CD8-positive, alpha-beta memory T cell (primary cell): ENCODE measurements around the gene FAM83B. TPM values are rescaled to one million over a fixed set of nuclear protein-coding genes. Genes with fewer than 3 reads are reported as not detected.

Experiments used
- CTCF ChIA-PET: fragments of 350-600 bp; sonication (Branson Sonifier 250); formaldehyde crosslinking; loops from one replicate; lab custom pipeline; 2021; ENCODE audit warnings: antibody characterized with exemption; lab: Charles Lee
- POLR2A ChIA-PET: fragments of 350-600 bp; sonication (Branson Sonifier 250); formaldehyde crosslinking; loops from one replicate; lab custom pipeline; 2021; ENCODE audit warnings: antibody characterized with exemption; lab: Charles Lee
- DNase-seq, 5 donors: peaks; one replicate each; pipeline versions ENCODE4 v3.0.0 to v3.0.0-alpha.2; 2020 to 2022; ENCODE audit warnings: mixed read lengths in 1 of 5
- H3K27ac ChIP-seq: one replicate; pipeline ENCODE4 v1.7.0; 2013; ENCODE audit warnings: low read depth, mild to moderate bottlenecking, low read length, moderate library complexity
- H3K27me3 ChIP-seq: 2 replicates; pipeline ENCODE4 v1.7.0; 2013; ENCODE audit warnings: low read length, mild to moderate bottlenecking; ENCODE audit not compliant: insufficient read depth, poor library complexity, severe bottlenecking
- H3K36me3 ChIP-seq: 2 replicates; pipeline ENCODE4 v1.7.0; 2013; ENCODE audit warnings: mild to moderate bottlenecking, low read length, moderate library complexity; ENCODE audit not compliant: insufficient read depth
- H3K4me1 ChIP-seq: 2 replicates; pipeline ENCODE4 v1.7.0; 2013; ENCODE audit warnings: mild to moderate bottlenecking, low read length, moderate library complexity; ENCODE audit not compliant: insufficient read depth
- H3K4me3 ChIP-seq: 2 replicates; pipeline ENCODE4 v1.7.0; 2013; ENCODE audit warnings: mild to moderate bottlenecking, low read length
- H3K9me3 ChIP-seq: 2 replicates; pipeline ENCODE4 v1.7.0; 2013; ENCODE audit warnings: mild to moderate bottlenecking, low read length
- H3K27ac Mint-ChIP-seq, 8 donors: one replicate each; pipeline ENCODE4 v1.8.0; 2020 to 2021; ENCODE audit warnings: mixed read lengths in 8 of 8, mild to moderate bottlenecking in 6 of 8, inconsistent platforms in 3 of 8, moderate library complexity in 3 of 8
- H3K27me3 Mint-ChIP-seq, 2 donors: one replicate each; pipeline ENCODE4 v1.8.0; 2020 to 2021; ENCODE audit warnings: mixed read lengths in 2 of 2, mild to moderate bottlenecking in 1 of 2, moderate library complexity in 1 of 2
- H3K36me3 Mint-ChIP-seq, 3 donors: one replicate each; pipeline ENCODE4 v1.8.0; 2020 to 2021; ENCODE audit warnings: mixed read lengths in 3 of 3, inconsistent platforms in 1 of 3, mild to moderate bottlenecking in 1 of 3
- H3K4me1 Mint-ChIP-seq, 3 donors: one replicate each; pipeline ENCODE4 v1.8.0; 2020 to 2021; ENCODE audit warnings: mixed read lengths in 3 of 3, inconsistent platforms in 1 of 3, mild to moderate bottlenecking in 1 of 3
- H3K4me3 Mint-ChIP-seq, 7 donors: one replicate each; pipeline ENCODE4 v1.8.0; 2020 to 2021; ENCODE audit warnings: mixed read lengths in 7 of 7, mild to moderate bottlenecking in 6 of 7, moderate library complexity in 4 of 7, inconsistent platforms in 2 of 7
- H3K9me3 Mint-ChIP-seq, 5 donors: one replicate each; pipeline ENCODE4 v1.8.0; 2020 to 2022; ENCODE audit warnings: mixed read lengths in 5 of 5, mild to moderate bottlenecking in 3 of 5, moderate library complexity in 2 of 5, inconsistent platforms in 1 of 5
- polyA plus RNA-seq: library from polyadenylated mRNA; unstranded; fragments of 300-500 nt; fragmentation: Illumina TruSeq; gene quantifications from one replicate; pipeline ENCODE4 v1.2.3, GENCODE V29; 2021
- total RNA-seq, 2 experiments: library from RNA; stranded (reverse); gene quantifications; one replicate each; pipeline ENCODE4 v1.2.3, GENCODE V29; 2021

FAM83B gene
- total and polyA plus RNA-seq, 3 experiments from 2014 or later = not detected

DNA sequence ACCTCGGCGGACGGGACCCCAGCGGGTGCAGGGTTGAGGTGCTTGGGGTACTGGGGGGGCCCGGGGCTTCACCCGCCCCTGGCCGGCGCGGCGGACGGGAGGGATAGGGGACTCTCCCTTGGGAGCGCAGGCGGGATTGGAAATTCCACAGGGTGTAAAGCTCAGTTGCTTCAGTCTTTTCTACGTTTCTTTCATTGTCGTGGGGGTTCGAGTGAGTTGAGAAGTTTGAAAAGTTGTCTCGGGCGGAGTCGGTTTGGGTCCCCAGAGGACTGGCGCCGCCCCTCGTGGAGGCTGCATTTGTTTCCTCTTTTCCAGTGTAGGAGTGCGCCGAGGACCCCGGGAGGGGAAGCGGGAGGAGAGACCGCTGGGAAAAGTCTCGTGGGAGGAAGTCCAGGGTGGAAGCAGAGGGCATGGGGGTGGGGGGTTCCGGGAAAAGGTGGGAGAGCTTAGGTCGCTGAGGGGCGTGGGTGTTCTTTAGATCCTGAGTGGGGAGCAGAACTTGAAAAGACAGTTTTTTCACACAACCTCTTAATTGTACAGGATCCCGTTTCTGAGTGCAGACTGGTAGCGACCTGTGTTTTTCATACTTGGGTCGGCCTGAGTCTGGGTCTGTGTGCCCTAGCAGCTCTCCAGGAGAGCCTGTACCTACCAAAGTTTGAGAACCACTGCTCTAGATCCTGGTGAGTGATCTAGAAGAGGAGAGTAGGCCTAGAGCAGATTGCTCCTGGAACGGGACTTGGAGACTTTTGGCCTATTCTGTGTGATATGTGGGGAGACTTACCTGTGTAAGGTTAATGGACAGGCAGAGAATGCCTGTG, 495 bp downstream of the FAM83B start:
- Mint-ChIP-seq H3K27ac (no peak overlapping the region), H3K4me3 (no peak overlapping the region), H3K36me3 (no peaks in the 10 kb centered on the region), H3K9me3 (peaks cover 4 to 26% (median 20%) of the 10 kb centered on the region in 5 donors), H3K27me3 (peaks cover 3 to 4% of the 10 kb centered on the region in 2 donors), H3K4me1 (no peaks in the 10 kb centered on the region)
- ChIA-PET POLR2A (no interaction called here), CTCF (no interaction called here)
- no peak overlapping the region for H3K4me3 ChIP-seq
- H3K36me3 ChIP-seq = no peaks in the 10 kb centered on the region
- no peaks in the 10 kb centered on the region for H3K27me3 ChIP-seq
- no peaks in the 10 kb centered on the region for H3K4me1 ChIP-seq
- H3K9me3 ChIP-seq = no peaks in the 10 kb centered on the region
- no peak for DNase-seq
- H3K27ac ChIP-seq = no peak overlapping the region

DNA sequence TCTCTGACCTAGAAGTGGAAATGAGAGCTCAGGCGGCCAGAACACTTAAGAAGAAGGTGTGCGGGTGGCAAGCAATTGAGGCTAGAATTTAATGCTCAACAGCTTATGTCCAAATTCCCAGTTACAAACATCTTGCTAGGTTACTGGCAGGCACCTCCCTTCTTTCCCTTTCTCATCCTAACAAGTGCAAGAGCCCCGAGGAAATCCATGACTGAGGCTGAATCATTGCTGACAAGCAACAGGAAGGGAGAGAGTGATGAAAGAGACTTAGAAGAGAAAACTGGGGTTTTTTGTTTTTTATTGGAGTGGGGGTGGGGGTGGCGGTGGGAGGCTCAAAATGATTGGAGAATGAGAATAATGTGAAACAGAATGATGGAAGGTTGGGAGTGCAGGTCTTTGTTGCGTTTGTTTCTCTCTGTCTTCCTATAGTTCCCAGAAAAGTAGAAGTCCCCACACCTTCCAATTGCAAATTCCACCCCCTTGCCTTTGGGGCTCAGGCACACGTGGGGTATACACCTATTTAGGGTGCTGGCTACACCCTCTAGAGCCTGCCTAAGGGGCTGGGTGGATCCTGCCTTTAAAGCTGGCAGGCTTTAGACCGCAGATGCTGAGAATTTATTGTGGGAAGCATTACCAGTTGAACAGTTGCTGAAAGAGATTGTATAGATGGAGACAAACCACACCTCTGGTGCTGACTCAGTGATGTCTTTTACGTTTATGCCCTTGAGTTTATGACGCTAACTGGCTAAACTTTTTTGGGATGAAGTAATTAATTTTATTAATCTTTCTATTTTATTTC, 1.4 kb downstream of the FAM83B start:
- Histone ChIP-seq H3K9me3 (no peaks in the 10 kb centered on the region), H3K27me3 (no peaks in the 10 kb centered on the region), H3K4me1 (no peaks in the 10 kb centered on the region), H3K27ac (no peak overlapping the region), H3K4me3 (no peak overlapping the region), H3K36me3 (no peaks in the 10 kb centered on the region)
- no peak for DNase-seq
- H3K4me1 Mint-ChIP-seq = no peaks in the 10 kb centered on the region
- no peak overlapping the region for H3K27ac Mint-ChIP-seq
- H3K27me3 Mint-ChIP-seq = peaks cover 3 to 4% of the 10 kb centered on the region in 2 donors
- no peak overlapping the region for H3K4me3 Mint-ChIP-seq
- H3K9me3 Mint-ChIP-seq = peaks cover 7 to 32% (median 20%) of the 10 kb centered on the region in 5 donors
- POLR2A ChIA-PET = no interaction called here
- H3K36me3 Mint-ChIP-seq = no peaks in the 10 kb centered on the region
- CTCF ChIA-PET = no interaction called here

DNA sequence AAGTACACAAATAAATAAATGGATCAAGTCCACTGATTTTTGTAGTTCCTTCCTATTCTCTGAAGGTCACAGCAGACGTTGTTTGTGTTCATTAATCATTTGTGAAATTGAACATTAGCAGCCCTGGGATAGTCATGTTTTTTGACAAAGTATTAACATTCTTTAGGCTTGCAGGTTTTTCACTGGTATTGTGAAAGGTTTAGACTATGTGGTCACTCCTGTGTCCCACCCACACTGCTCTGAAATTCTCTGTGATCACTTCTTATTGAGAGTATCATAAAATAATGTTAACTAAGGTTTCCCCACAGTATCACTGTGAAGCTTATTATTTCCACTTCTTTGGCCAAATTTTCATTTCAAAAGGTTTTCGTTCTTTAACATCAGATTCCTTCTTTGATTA, 3.5 kb downstream of the FAM83B start:
- H3K9me3 ChIP-seq = no peaks in the 10 kb centered on the region
- CTCF ChIA-PET = interaction anchor here (1.6 kb wide), 1 partner anchor 10 kb away, joined by 3 read pairs; no protein-coding TSS in a partner anchor
- Mint-ChIP-seq H3K27me3 (peaks cover 3 to 4% of the 10 kb centered on the region in 2 donors), H3K9me3 (peaks cover 7 to 32% (median 17%) of the 10 kb centered on the region in 5 donors), H3K4me1 (no peaks in the 10 kb centered on the region), H3K36me3 (no peaks in the 10 kb centered on the region), H3K27ac (no peak overlapping the region), H3K4me3 (no peak overlapping the region)
- H3K4me1 ChIP-seq = no peaks in the 10 kb centered on the region
- H3K36me3 ChIP-seq = no peaks in the 10 kb centered on the region
- H3K4me3 ChIP-seq = no peak overlapping the region
- H3K27me3 ChIP-seq = no peaks in the 10 kb centered on the region
- POLR2A ChIA-PET = no interaction called here
- DNase-seq = no peak
- H3K27ac ChIP-seq = no peak overlapping the region

DNA sequence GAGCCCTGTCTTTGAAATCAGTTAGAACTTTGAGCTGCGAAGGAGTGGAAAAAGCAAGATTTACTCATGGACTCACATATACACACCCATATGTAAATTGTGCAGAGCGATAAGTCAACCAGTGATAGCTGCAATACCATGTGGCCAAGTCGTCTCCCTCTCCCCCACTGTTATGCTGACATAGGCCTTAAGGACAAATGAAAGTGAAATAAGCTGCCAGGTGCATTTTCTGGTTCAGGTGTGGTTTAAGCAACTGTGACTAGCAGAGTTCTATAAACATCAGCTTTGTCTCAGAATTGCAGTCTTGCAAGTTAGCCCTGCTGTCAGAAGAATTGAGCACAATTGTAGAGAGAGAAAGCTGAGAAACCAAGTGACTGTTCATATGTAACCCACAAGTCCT, 9.6 kb downstream of the FAM83B start:
- ChIA-PET POLR2A (no interaction called here), CTCF (no interaction called here)
- no peak overlapping the region for H3K4me3 ChIP-seq
- Mint-ChIP-seq H3K4me1 (no peaks in the 10 kb centered on the region), H3K27ac (no peak overlapping the region), H3K4me3 (no peak overlapping the region), H3K36me3 (no peaks in the 10 kb centered on the region), H3K27me3 (no peaks in the 10 kb centered on the region), H3K9me3 (peaks cover 2 to 18% (median 9%) of the 10 kb centered on the region in 5 donors)
- no peaks in the 10 kb centered on the region for H3K9me3 ChIP-seq
- no peaks in the 10 kb centered on the region for H3K27me3 ChIP-seq
- H3K4me1 ChIP-seq = no peaks in the 10 kb centered on the region
- H3K36me3 ChIP-seq = no peaks in the 10 kb centered on the region
- no peak overlapping the region for H3K27ac ChIP-seq
- no peak for DNase-seq

DNA sequence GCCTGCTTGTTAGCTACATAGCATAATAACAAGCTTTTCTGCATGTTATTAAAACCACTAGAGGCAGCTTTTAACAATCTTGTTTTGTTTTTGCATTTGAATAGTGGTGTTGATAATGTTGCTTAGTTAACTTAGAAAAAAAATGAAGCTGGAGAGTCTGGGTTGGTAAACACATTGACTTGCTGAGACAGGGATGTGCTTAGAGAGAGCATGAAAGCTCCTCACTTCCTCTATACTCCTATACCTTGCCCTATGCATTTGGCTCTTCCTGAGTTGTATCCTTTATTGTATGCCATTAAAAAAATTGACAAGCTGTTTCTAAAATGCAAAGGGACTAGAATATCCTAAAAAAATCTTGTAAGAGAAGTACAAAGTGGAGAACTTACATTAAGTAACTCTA, 13.6 kb downstream of the FAM83B start:
- no peaks in the 10 kb centered on the region for H3K27me3 Mint-ChIP-seq
- H3K27me3 ChIP-seq = no peaks in the 10 kb centered on the region
- peaks cover 0 to 11% (median 4%) of the 10 kb centered on the region in 5 donors for H3K9me3 Mint-ChIP-seq
- H3K27ac Mint-ChIP-seq = no peak overlapping the region
- H3K9me3 ChIP-seq = no peaks in the 10 kb centered on the region
- DNase-seq = no peak
- ChIA-PET CTCF (interaction anchor here (1.0 kb wide), 1 partner anchor 11 kb away, joined by 3 read pairs; no protein-coding TSS in a partner anchor), POLR2A (no interaction called here)
- no peaks in the 10 kb centered on the region for H3K36me3 ChIP-seq
- no peaks in the 10 kb centered on the region for H3K4me1 Mint-ChIP-seq
- H3K27ac ChIP-seq = no peak overlapping the region
- H3K4me1 ChIP-seq = no peaks in the 10 kb centered on the region
- H3K4me3 Mint-ChIP-seq = no peak overlapping the region
- H3K4me3 ChIP-seq = no peak overlapping the region
- H3K36me3 Mint-ChIP-seq = no peaks in the 10 kb centered on the region

DNA sequence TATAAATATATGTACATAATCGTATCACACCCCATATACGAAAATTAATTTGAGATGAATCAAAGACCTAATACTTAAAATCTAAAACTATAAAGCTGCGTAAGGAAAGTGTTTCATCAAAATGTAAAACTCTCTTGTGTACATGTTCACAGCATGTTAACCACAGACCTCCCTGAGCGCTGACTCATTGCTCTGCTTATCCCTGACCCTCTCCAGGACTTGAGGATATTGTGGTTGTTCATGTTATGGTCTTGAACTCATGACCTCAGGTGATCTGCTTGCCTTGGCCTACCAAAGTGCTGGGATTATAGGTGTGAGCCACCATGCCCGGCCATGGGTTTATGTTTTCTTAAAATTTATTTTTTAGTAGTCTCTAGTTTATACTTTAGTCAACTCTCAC, 14.2 kb downstream of the FAM83B start:
- POLR2A ChIA-PET = no interaction called here
- Histone ChIP-seq H3K4me1 (no peaks in the 10 kb centered on the region), H3K36me3 (no peaks in the 10 kb centered on the region), H3K27ac (no peak overlapping the region), H3K27me3 (no peaks in the 10 kb centered on the region), H3K4me3 (no peak overlapping the region), H3K9me3 (no peaks in the 10 kb centered on the region)
- no peak for DNase-seq
- Mint-ChIP-seq H3K36me3 (no peaks in the 10 kb centered on the region), H3K4me1 (no peaks in the 10 kb centered on the region), H3K9me3 (peaks cover 0 to 9% (median 4%) of the 10 kb centered on the region in 5 donors), H3K4me3 (no peak overlapping the region), H3K27me3 (no peaks in the 10 kb centered on the region), H3K27ac (no peak overlapping the region)
- CTCF ChIA-PET = interaction anchor here (1.0 kb wide), 1 partner anchor 11 kb away, joined by 3 read pairs; no protein-coding TSS in a partner anchor

DNA sequence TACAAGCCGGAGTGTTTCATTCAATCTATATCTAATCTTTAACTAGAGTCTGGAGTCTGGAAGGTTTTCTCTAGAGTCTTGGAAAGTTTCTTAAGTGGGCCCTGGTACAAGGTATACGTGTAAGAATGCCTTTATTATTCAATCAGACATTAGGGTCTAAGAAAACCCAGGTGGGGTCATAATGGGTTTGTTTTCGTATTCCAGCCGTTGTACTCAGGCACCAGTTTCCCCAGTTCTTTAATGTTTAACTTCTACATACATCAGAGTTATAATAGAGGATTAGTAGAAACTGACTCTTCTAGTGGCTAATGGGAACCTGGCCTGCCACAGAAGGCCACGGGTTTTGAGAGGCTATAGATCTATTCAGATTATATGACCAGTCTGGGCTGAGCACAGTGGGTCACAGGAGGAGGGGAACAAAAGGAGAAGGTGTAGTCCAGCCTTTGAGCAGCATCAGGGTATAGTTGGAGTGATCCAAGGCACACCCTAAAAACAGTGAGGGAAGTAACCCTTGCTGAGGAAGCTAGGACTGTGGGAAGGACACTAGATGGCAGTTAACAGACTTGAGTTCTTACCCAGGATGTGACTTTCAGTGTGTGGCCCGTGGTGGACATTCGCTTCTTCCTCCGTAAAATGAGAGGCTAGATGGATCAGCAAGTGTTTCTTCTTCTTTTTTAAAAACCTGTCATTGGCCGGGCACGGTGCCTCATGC, 15.5 kb downstream of the FAM83B start:
- Mint-ChIP-seq H3K4me3 (no peak overlapping the region), H3K36me3 (no peaks in the 10 kb centered on the region), H3K27ac (no peak overlapping the region), H3K9me3 (peaks cover 0 to 9% (median 4%) of the 10 kb centered on the region in 5 donors), H3K27me3 (no peaks in the 10 kb centered on the region), H3K4me1 (no peaks in the 10 kb centered on the region)
- Histone ChIP-seq H3K4me1 (no peaks in the 10 kb centered on the region), H3K27me3 (no peaks in the 10 kb centered on the region), H3K4me3 (no peak overlapping the region), H3K36me3 (no peaks in the 10 kb centered on the region), H3K27ac (no peak overlapping the region), H3K9me3 (no peaks in the 10 kb centered on the region)
- CTCF ChIA-PET = no interaction called here
- no peak for DNase-seq
- POLR2A ChIA-PET = no interaction called here
